Measurements from ENCODE around the gene SPN. TPM values are rescaled to one million over a fixed set of nuclear protein-coding genes. Genes with fewer than 3 reads are reported as not detected.

The SPN gene
- total and polyA plus RNA-seq, 2 donors from 2014 or later: 1.0 to 8.8 TPM

GRCh38 chr16:29714972-29715371 lies 51.9 kb downstream of the SPN start:
- FAIRE-seq (no peak), DNase-seq (no peak)
- Histone ChIP-seq H3K27me3 (ENCODE audit: control insufficient read depth, insufficient read depth, low read length) (no peaks in the 10 kb centered on the region), H3K4me3 (ENCODE audit: low read length in 3 of 3) (no peak overlapping the region), H3K9ac (ENCODE audit: low read length in 3 of 3) (no peak overlapping the region), H3K27ac (ENCODE audit: low read depth in 2 of 2, low read length in 2 of 2) (no peak overlapping the region), H3K36me3 (ENCODE audit: control insufficient read depth in 2 of 3, insufficient read depth in 3 of 3, low read length in 3 of 3) (no peaks in the 10 kb centered on the region), H3K9me3 (ENCODE audit: control insufficient read depth in 2 of 3, insufficient read depth in 1 of 3, low read length in 3 of 3) (no peaks in the 10 kb centered on the region), H3K4me1 (ENCODE audit: control insufficient read depth in 2 of 3, insufficient read depth in 2 of 3, low read depth in 1 of 3, low read length in 3 of 3) (peaks cover 0 to 7% (median 0%) of the 10 kb centered on the region in 3 donors)
- TF ChIP-seq, protein P1, sequence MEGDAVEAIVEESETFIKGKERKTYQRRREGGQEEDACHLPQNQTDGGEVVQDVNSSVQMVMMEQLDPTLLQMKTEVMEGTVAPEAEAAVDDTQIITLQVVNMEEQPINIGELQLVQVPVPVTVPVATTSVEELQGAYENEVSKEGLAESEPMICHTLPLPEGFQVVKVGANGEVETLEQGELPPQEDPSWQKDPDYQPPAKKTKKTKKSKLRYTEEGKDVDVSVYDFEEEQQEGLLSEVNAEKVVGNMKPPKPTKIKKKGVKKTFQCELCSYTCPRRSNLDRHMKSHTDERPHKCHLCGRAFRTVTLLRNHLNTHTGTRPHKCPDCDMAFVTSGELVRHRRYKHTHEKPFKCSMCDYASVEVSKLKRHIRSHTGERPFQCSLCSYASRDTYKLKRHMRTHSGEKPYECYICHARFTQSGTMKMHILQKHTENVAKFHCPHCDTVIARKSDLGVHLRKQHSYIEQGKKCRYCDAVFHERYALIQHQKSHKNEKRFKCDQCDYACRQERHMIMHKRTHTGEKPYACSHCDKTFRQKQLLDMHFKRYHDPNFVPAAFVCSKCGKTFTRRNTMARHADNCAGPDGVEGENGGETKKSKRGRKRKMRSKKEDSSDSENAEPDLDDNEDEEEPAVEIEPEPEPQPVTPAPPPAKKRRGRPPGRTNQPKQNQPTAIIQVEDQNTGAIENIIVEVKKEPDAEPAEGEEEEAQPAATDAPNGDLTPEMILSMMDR (IDR thresholded peaks at IDR 0.05; ENCODE audit: borderline replicate concordance, extremely low read depth, insufficient read depth): no peak
- intact Hi-C loops (cut with DNase I): no loop called here

GRCh38 chr16:29717113-29717512 lies 54.1 kb downstream of the SPN start:
- Histone ChIP-seq H3K9ac (ENCODE audit: low read length in 3 of 3) (no peak overlapping the region), H3K4me1 (ENCODE audit: control insufficient read depth in 2 of 3, insufficient read depth in 2 of 3, low read depth in 1 of 3, low read length in 3 of 3) (no peaks in the 10 kb centered on the region), H3K4me3 (ENCODE audit: low read length in 3 of 3) (no peak overlapping the region), H3K9me3 (ENCODE audit: control insufficient read depth in 2 of 3, insufficient read depth in 1 of 3, low read length in 3 of 3) (no peaks in the 10 kb centered on the region), H3K27me3 (ENCODE audit: control insufficient read depth, insufficient read depth, low read length) (no peaks in the 10 kb centered on the region), H3K27ac (ENCODE audit: low read depth in 2 of 2, low read length in 2 of 2) (no peak overlapping the region), H3K36me3 (ENCODE audit: control insufficient read depth in 2 of 3, insufficient read depth in 3 of 3, low read length in 3 of 3) (no peaks in the 10 kb centered on the region)
- DNase-seq (no peak), FAIRE-seq (no peak)
- intact Hi-C loops (cut with DNase I): no loop called here
- TF ChIP-seq, protein P1 (IDR thresholded peaks at IDR 0.05; ENCODE audit: borderline replicate concordance, extremely low read depth, insufficient read depth): no peak

GRCh38 chr16:29719063-29719462 lies 56.0 kb downstream of the SPN start:
- H3K36me3 ChIP-seq (ENCODE audit: control insufficient read depth in 2 of 3, insufficient read depth in 3 of 3, low read length in 3 of 3): no peaks in the 10 kb centered on the region
- H3K27me3 ChIP-seq (ENCODE audit: control insufficient read depth, insufficient read depth, low read length): no peaks in the 10 kb centered on the region
- no peaks in the 10 kb centered on the region for H3K4me1 ChIP-seq (ENCODE audit: control insufficient read depth in 2 of 3, insufficient read depth in 2 of 3, low read depth in 1 of 3, low read length in 3 of 3)
- TF ChIP-seq, protein P1 (IDR thresholded peaks at IDR 0.05; ENCODE audit: borderline replicate concordance, extremely low read depth, insufficient read depth): no peak
- H3K9me3 ChIP-seq (ENCODE audit: control insufficient read depth in 2 of 3, insufficient read depth in 1 of 3, low read length in 3 of 3): no peaks in the 10 kb centered on the region
- H3K4me3 ChIP-seq (ENCODE audit: low read length in 3 of 3): no peak overlapping the region
- no peak for DNase-seq
- no peak overlapping the region for H3K9ac ChIP-seq (ENCODE audit: low read length in 3 of 3)
- H3K27ac ChIP-seq (ENCODE audit: low read depth in 2 of 2, low read length in 2 of 2): no peak overlapping the region
- intact Hi-C loops (cut with DNase I): no loop called here
- FAIRE-seq: no peak

Other genes starting within 250 kb of the SPN start
- 6.6 TPM for gene BOLA2, start 208.9 kb upstream of the SPN start, total RNA-seq
- 17.0 TPM for gene BOLA2, start 208.9 kb upstream of the SPN start, polyA plus RNA-seq (ENCODE audit: insufficient read depth, low read depth, low replicate concordance)
- 35.5 TPM for gene SLX1B, start 208.7 kb upstream of the SPN start, total RNA-seq
- 7.0 TPM for gene SLX1B, start 208.7 kb upstream of the SPN start, polyA plus RNA-seq (ENCODE audit: insufficient read depth, low read depth, low replicate concordance)
- 18.8 TPM for gene SULT1A4, start 203.3 kb upstream of the SPN start, total RNA-seq
- 2.5 TPM for gene SULT1A4, start 203.3 kb upstream of the SPN start, polyA plus RNA-seq (ENCODE audit: insufficient read depth, low read depth, low replicate concordance)
- 68.1 TPM for gene NPIPB12, start 156.8 kb upstream of the SPN start, total RNA-seq
- 10.6 TPM for gene NPIPB12, start 156.8 kb upstream of the SPN start, polyA plus RNA-seq (ENCODE audit: insufficient read depth, low read depth, low replicate concordance)
- gene QPRT, start 15.9 kb downstream of the SPN start, total RNA-seq: 13.9 TPM
- gene QPRT, start 15.9 kb downstream of the SPN start, polyA plus RNA-seq (ENCODE audit: insufficient read depth, low read depth, low replicate concordance): 168 TPM
- 4.9 TPM for gene C16orf54, start 82.7 kb downstream of the SPN start, total RNA-seq
- gene C16orf54, start 82.7 kb downstream of the SPN start, polyA plus RNA-seq (ENCODE audit: insufficient read depth, low read depth, low replicate concordance): 0.39 TPM
- gene ZG16, start 115.0 kb downstream of the SPN start, total RNA-seq: not detected
- gene ZG16, start 115.0 kb downstream of the SPN start, polyA plus RNA-seq (ENCODE audit: insufficient read depth, low read depth, low replicate concordance): not detected
- gene KIF22, start 127.5 kb downstream of the SPN start, total RNA-seq: 32.3 TPM
- gene KIF22, start 127.5 kb downstream of the SPN start, polyA plus RNA-seq (ENCODE audit: insufficient read depth, low read depth, low replicate concordance): 42.9 TPM
- gene MAZ, start 143.3 kb downstream of the SPN start, total RNA-seq: 137 TPM
- 85.5 TPM for gene MAZ, start 143.3 kb downstream of the SPN start, polyA plus RNA-seq (ENCODE audit: insufficient read depth, low read depth, low replicate concordance)
- 1.9 TPM for gene PRRT2, start 148.9 kb downstream of the SPN start, total RNA-seq
- gene PRRT2, start 148.9 kb downstream of the SPN start, polyA plus RNA-seq (ENCODE audit: insufficient read depth, low read depth, low replicate concordance): 0.88 TPM
- 23.5 TPM for gene PAGR1, start 152.9 kb downstream of the SPN start, total RNA-seq
- 30.0 TPM for gene PAGR1, start 152.9 kb downstream of the SPN start, polyA plus RNA-seq (ENCODE audit: insufficient read depth, low read depth, low replicate concordance)
- gene MVP, start 157.2 kb downstream of the SPN start, total RNA-seq: 271 TPM
- 123 TPM for gene MVP, start 157.2 kb downstream of the SPN start, polyA plus RNA-seq (ENCODE audit: insufficient read depth, low read depth, low replicate concordance)
- 85.9 TPM for gene CDIPT, start 200.0 kb downstream of the SPN start, total RNA-seq
- gene CDIPT, start 200.0 kb downstream of the SPN start, polyA plus RNA-seq (ENCODE audit: insufficient read depth, low read depth, low replicate concordance): 148 TPM
- 32.4 TPM for gene SEZ6L2, start 236.3 kb downstream of the SPN start, total RNA-seq
- gene SEZ6L2, start 236.3 kb downstream of the SPN start, polyA plus RNA-seq (ENCODE audit: insufficient read depth, low read depth, low replicate concordance): 9.1 TPM
- gene ASPHD1, start 237.2 kb downstream of the SPN start, total RNA-seq: 8.9 TPM
- gene ASPHD1, start 237.2 kb downstream of the SPN start, polyA plus RNA-seq (ENCODE audit: insufficient read depth, low read depth, low replicate concordance): 6.1 TPM